Femur (tissue), 1 donor: ENCODE measurements around the gene KDM2A.

Source experiments
- DNase-seq: peaks from one replicate; pipeline ENCODE4 v3.0.0-alpha.2; 2017

The KDM2A gene

GRCh38 chr11:67304511-67305113 is 185.5 kb downstream of the KDM2A start:
- DNase-seq, result peak; percentile 27

- no peak for DNase-seq
Measured at GRCh38 chr11:67306769-67307544, 187.9 kb downstream of the KDM2A start.

GRCh38 chr11:67307545-67308001 is 188.5 kb downstream of the KDM2A start:
- DNase-seq, result no peak
